Prostate gland (tissue), 2 donors: Measurements from ENCODE around the gene VAV2.

Experiments used
- POLR2A ChIP-seq: fragments of 450-650 bp; IDR thresholded peaks from one replicate; pipeline ENCODE4 v1.6.1; 2016; ENCODE audit warnings: antibody characterized with exemption, mild to moderate bottlenecking
- TF ChIP-seq, protein P1 (sequence below), 4 experiments: fragments of 200-600 bp in 2 of 4; fragments of 450-650 bp in 2 of 4; sonication (generic) in 2 of 4; IDR thresholded peaks; 1 replicate in 3 of 4; 2 replicates in 1 of 4; pipeline ENCODE4 v1.5.1; 2016 to 2019; ENCODE audit warnings: antibody characterized with exemption in 4 of 4, mild to moderate bottlenecking in 2 of 4, moderate library complexity in 2 of 4

DNA sequence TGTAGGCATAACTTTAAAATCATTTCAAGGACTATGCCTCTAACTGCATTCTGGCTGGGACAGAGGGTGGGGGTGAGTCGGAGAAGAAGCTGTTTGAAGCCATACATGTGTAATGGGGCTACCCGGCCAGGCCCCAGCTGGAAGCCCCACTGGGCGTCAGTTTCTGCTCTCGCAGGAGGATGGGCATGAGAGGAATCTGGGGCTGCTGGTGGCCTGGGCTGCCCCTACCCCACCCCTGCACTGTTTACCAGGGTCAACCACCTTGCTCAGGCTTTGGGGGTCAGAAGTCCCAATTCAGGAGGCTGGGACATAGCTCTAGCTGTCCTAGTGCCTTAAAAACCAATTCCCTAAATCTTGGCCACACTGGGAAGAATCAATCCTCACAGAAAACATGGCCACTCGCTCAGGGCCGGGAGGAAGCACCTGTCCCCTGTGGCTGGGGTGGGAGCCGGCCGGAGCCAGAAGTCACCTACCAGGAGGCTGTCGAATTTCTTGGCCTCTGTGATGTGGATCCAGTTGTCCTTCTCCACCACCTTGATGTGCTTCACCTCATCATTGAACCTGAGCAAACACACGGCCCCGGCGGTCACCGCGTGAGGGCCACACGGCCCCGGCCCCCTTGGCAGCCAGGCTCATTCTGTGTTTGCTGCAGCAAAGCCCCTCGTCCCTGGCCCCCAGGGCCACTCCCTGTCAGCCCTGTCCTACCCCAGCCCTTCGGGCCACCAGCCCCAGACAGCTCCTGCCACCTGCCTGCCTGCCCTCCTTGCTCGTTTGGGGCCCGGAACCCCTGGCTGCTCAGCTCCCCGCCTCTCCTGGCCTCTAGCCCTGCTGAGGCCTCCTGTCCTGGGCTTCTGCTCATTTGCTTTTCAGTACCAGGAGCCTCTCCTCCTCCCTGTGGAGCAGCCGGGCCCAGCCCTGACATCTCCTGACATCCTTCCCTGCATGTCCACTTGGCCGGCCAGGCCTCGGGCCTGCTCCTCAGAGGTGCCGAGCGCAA is 220.3 kb downstream of the VAV2 start:
- no peak for TF ChIP-seq POLR2A
- TF ChIP-seq, protein P1, sequence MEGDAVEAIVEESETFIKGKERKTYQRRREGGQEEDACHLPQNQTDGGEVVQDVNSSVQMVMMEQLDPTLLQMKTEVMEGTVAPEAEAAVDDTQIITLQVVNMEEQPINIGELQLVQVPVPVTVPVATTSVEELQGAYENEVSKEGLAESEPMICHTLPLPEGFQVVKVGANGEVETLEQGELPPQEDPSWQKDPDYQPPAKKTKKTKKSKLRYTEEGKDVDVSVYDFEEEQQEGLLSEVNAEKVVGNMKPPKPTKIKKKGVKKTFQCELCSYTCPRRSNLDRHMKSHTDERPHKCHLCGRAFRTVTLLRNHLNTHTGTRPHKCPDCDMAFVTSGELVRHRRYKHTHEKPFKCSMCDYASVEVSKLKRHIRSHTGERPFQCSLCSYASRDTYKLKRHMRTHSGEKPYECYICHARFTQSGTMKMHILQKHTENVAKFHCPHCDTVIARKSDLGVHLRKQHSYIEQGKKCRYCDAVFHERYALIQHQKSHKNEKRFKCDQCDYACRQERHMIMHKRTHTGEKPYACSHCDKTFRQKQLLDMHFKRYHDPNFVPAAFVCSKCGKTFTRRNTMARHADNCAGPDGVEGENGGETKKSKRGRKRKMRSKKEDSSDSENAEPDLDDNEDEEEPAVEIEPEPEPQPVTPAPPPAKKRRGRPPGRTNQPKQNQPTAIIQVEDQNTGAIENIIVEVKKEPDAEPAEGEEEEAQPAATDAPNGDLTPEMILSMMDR (IDR thresholded peaks at IDR 0.05), result no peak
